H1 (cell line): ENCODE data around the gene PSORS1C2. TPM values are rescaled to one million over a fixed set of nuclear protein-coding genes. Genes with fewer than 3 reads are reported as not detected.

ENCODE experiments used
- CREB1 ChIP-seq: IDR thresholded peaks from 2 replicates; pipeline ENCODE4 v1.6.1; 2012; ENCODE audit warnings: inconsistent platforms
- CTBP2 ChIP-seq: IDR thresholded peaks from 2 replicates; pipeline ENCODE4 v1.7.0; 2011; ENCODE audit warnings: borderline replicate concordance, mild to moderate bottlenecking, moderate library complexity, mixed read lengths, low read length; ENCODE audit not compliant: insufficient read depth, insufficient read length
- HDAC6 ChIP-seq: IDR thresholded peaks from one replicate; pipeline ENCODE4 v1.7.1; 2012; ENCODE audit warnings: low read depth, mild to moderate bottlenecking, inconsistent platforms, low read length, moderate library complexity
- SAP30 ChIP-seq: fragments of 300-600 bp; sonication (generic); IDR thresholded peaks from 2 replicates; pipeline ENCODE4 v1.7.1; 2012; ENCODE audit warnings: low read length, moderate library complexity, mild to moderate bottlenecking, inconsistent platforms; ENCODE audit not compliant: insufficient read depth, insufficient replicate concordance
- ZNF274 ChIP-seq: IDR thresholded peaks from 2 replicates; pipeline ENCODE4 v1.7.0; 2012; ENCODE audit warnings: low read length, borderline replicate concordance; ENCODE audit errors: extremely low read depth
- polyA plus RNA-seq, 7 experiments: library from polyadenylated mRNA; depleted of rRNA in 3 of 7; stranded (reverse) in 5 of 7; unstranded in 2 of 7; fragments of >200 nt in 5 of 7; fragments of 200-250 nt in 2 of 7; gene quantifications; 1 replicate in 5 of 7; 2 replicates in 1 of 7; 4 replicates in 1 of 7; pipeline versions ENCODE4 v1.2.1 to v1.2.3, GENCODE V29; 2011 to 2013; ENCODE audit warnings: missing spikeins in 2 of 7, mixed read lengths in 2 of 7
- total RNA-seq: library from RNA; stranded (reverse); fragmentation: NEBNext Ultra II Directional; extraction: Animal tissue kit (Norgen Biotek cat#: 25700); gene quantifications from 2 replicates; pipeline ENCODE4 v1.2.1, GENCODE V29; 2021

The PSORS1C2 gene
- total and polyA plus RNA-seq, 2 of the 8 experiments (the other 6 are each of a cell fraction or from before 2014, with no cell fraction given): 0.11 TPM; not detected in 1

- TF ChIP-seq ZNF274 (no peak), CTBP2 (no peak), CREB1 (no peak), HDAC6 (no peak), SAP30 (no peak)
Measured at GRCh38 chr6:31138982-31139381, at the start of gene PSORS1C2 (continued).
